GM21447 (cell line): ENCODE measurements around the gene TNFAIP2.

Experiments used
- ATAC-seq: cut with Tn5 transposase; IDR thresholded peaks from one replicate; pipeline ENCODE4 v1.9.1; 2021; ENCODE audit not compliant: unreplicated experiment

The TNFAIP2 gene

DNA sequence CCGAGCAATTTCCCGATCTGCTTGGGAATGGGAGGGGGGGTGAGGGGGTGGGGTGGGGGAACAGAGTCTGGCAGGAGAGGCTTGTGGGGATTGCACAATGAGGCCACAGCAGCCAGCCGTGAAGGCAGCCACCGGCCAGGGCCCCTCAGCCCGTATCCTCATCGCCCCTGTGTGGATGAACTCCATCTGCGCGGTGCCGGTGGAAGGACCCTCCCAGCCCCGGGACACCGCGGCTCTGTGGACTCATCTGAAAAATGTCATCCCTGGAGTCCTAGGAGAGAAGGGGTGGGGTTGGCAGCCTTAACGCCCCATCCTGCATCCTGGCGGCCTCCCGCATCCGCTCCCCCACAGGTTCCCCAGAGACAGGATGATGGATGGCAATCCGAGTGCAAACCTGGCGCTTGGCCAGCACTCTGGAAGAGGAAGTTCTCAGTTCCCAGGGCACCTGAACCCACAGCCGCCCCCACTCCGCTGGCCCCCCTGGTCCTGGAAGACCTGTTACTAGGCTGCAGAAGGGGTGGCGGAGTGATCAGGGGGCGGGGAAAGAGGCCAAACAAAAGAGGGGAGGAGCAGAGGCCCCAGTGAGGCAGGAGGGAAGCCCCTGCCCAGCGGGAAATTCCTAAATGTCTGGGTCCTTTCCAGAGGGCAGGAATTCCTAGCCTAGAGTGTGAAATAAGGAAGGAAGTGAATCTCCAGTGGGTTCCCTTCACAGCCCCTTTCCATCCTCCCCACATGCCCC is 1.2 kb upstream of the TNFAIP2 start:
- ATAC-seq: no peak

GRCh38 chr14:103122585-103122946 is 695 bp upstream of the TNFAIP2 start:
- ATAC-seq: no peak

- ATAC-seq: no peak
Observed at GRCh38 chr14:103123634-103124500, 606 bp downstream of the TNFAIP2 start.

DNA sequence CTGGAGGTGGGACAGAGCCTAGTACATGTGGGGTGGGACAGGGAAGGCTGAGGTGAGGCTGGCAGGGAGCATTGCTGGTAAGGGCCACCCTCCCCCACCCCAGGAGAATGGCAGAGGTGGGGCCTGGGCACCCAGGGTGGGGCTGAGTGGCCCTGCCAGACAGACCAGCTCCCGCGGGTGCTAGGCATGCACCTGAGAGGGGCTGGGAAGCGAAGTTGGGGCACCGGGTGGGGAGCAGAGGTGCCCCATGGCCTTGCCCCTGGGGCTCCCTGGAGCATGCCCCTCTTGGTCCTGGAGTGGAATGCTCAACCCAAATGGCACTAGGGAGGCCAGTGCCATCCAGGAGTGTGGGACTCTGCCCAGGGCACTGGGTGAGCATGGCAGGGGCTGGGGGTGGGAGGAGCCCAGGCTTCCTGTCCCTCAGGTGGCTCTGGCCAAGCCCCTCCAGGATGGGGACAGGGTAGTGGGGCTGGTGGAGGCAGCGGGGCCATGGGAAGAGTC is 1.3 kb downstream of the TNFAIP2 start:
- no peak for ATAC-seq

GRCh38 chr14:103125098-103126070 is 2.1 kb downstream of the TNFAIP2 start:
- no peak for ATAC-seq

DNA sequence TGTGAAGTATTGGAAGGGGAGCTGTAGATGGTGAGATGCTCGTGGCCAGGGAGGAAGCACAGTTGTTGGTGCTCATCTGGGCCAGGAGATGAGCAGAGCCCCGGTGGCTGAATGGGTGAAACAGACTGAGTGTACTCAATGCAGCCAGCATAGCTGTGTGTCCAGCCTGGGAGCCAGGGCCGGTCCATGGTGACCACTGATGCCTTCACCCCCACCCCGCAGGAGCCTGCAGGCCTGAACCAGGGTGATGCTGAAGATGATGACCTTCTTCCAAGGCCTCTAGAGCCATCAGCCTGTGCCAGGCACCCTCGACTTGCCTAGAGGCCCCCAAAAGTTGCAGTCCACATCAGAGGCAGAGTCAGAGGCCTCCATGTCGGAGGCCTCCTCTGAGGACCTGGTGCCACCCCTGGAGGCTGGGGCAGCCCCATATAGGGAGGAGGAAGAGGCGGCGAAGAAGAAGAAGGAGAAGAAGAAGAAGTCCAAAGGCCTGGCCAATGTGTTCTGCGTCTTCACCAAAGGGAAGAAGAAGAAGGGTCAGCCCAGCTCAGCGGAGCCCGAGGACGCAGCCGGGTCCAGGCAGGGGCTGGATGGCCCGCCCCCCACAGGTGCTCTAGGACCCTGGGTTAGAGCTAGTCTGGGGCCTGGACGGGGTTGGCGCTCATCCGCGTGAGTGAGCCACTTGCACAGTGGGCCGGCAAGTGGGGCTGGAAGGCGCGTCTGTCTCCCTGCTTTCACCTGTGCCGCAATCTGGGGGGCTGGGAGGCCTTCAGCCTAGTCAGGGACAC is 3.0 kb downstream of the TNFAIP2 start:
- no peak for ATAC-seq

DNA sequence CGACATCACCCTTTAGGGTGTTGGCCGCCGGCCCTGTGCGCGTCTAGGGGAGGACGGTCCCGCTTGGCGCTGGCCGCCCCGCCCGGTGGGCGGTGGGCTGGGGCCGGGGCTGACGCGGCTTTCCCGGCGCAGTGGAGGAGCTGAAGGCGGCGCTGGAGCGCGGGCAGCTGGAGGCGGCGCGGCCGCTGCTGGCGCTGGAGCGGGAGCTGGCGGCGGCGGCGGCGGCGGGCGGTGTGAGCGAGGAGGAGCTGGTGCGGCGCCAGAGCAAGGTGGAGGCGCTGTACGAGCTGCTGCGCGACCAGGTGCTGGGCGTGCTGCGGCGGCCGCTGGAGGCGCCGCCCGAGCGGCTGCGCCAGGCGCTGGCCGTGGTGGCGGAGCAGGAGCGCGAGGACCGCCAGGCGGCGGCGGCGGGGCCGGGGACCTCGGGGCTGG is 3.6 kb downstream of the TNFAIP2 start:
- ATAC-seq: no peak

- no peak for ATAC-seq
Observed at GRCh38 chr14:103127356-103127755, 4.1 kb downstream of the TNFAIP2 start.

- no peak for ATAC-seq
Observed at GRCh38 chr14:103127861-103128598, 4.8 kb downstream of the TNFAIP2 start.

DNA sequence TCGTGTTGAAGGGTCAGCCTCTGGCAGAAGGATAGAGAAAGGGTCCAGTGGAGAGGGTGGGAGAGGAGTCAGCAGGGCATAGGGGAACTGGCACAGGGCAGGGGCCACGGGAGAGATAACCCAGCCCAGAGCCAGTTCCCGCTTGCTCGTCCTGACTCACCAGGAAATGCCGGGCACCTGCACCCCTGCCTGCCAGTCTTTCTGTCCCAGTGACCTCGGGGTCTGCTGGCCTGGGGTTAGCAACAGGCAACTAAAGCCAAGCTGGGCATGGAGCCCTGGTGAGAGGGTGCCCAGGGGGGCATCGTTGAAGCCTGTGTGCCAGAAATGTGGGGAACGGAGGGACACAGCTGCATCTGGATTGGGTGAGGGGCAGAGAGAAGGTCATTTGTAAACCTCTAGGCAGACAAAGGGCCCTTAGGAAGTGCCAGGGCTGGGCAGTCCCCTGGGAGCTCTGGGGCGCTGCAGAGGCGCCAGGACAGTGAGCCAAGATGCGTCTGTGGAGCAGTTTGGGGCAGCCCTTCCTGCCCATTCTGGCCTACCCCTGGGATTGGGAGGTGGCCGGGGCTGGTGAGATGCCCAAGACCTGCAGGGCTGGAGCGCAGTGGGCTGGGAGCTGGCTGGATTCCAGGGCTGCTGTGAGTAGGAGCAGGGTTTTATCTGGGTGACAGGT is 5.5 kb downstream of the TNFAIP2 start:
- ATAC-seq: no peak

GRCh38 chr14:103129301-103130016 is 6.2 kb downstream of the TNFAIP2 start:
- no peak for ATAC-seq

DNA sequence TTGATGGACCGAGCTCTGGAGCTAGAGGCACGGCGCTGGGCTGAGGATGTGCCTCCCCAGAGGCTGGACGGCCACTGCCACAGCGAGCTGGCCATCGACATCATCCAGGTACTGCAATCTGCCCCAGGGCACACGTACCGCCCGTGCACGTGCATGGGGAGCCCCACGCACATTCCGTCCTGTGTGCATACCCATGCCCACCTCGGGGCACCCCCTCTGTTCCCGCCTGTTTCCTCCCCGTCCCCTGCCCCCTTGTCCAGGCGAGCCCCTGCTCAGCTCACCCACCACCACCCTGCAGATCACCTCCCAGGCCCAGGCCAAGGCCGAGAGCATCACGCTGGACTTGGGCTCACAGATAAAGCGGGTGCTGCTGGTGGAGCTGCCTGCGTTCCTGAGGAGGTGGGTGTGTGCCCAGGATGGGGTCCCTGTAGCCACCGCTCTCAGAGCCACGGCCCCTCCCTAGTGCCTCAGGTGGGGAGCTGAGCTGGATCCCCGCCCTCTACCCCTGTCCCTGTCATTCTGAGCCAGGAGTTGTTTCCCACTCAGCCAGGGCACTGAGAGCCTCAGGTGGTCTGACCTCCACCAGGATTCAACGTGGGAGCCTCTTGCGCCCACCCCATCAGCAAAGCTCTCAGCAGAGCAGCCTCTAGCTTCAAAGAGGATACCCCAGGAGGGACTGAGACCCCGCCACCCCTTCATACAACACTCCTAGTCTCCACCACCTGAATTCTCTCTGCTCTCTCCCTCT is 6.9 kb downstream of the TNFAIP2 start:
- ATAC-seq: no peak

DNA sequence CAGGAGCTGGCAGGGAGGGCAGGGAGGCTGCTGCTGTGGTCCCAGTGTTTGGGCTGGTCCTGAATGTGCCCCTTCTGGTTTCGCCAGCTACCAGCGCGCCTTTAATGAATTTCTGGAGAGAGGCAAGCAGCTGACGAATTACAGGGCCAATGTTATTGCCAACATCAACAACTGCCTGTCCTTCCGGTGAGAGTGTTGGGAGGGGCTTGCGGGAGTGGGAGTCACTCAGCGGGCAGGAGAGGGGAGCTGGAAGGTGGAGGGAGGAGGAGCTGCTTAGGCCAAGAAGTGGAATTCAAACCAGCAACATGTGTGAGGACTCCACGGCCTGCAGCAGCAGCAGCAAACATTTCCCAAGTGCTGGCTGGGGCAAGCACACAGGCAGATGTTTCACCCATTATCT is 7.7 kb downstream of the TNFAIP2 start:
- ATAC-seq: no peak

DNA sequence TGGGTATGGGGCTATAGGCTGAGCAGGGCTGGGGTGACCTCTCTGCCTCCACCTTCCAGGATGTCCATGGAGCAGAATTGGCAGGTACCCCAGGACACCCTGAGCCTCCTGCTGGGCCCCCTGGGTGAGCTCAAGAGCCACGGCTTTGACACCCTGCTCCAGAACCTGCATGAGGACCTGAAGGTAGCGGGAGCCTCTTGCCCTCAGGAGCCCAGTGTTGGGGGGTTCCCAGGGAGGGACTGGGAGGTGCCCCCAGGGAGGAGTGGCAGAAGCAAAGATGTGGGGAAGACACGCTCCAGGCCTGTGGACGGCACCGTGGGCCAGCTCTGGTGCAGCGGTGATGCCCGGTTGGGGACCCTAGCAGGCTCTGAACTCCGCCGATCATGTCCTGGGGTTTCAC is 8.3 kb downstream of the TNFAIP2 start:
- no peak for ATAC-seq

- no peak for ATAC-seq
Observed at GRCh38 chr14:103132381-103133209, 9.3 kb downstream of the TNFAIP2 start.

DNA sequence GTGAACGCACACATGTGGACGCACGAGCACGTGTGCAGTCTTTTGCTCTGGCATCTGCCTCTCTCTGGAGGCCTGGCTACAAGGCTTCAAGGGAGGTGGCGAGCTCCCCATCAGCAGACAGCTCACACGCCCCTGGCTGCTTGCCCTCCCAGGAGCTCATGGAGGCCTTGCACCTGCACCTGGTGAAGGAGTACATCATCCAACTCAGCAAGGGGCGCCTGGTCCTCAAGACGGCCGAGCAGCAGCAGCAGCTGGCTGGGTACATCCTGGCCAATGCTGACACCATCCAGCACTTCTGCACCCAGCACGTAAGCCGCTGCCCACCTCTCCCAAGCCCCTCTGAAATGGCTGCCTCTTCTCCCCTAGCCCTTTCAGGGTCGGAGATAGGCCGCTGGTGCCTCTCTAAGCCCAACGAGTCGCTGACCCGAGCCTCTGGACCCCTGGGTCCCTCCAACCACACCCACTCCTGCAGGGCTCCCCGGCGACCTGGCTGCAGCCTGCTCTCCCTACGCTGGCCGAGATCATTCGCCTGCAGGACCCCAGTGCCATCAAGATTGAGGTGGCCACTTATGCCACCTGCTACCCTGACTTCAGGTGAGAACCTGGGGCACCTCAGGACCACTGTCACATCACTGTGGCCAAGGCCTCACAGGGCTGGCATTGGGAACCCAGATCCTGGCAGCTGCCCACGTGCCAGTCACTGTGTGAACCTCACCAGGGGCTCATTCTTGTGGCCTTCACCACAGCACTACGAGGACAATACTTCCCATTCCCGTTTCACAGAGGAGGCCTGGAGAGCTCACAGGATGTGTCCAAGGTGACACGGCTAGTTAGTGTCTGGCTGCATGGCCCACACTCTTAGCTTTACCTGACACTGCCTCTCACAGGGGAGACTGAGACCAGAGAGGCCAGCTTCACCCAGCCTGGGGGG is 10.2 kb downstream of the TNFAIP2 start:
- ATAC-seq: no peak
